ENCODE data around the gene RFC5. TPM values are rescaled to one million over a fixed set of nuclear protein-coding genes. Genes with fewer than 3 reads are reported as not detected.

Gene RFC5
- total and polyA plus RNA-seq, 2 of the 8 experiments (the other 6 are each of a cell fraction or from before 2014, with no cell fraction given): 34.4 to 40.6 TPM

- no peak for TF ChIP-seq RAD21 (IDR thresholded peaks at IDR 0.05 in 1 of 2, conservative IDR thresholded peaks at IDR 0.05 in 1 of 2; ENCODE audit: low read depth in 2 of 2, low read length in 2 of 2)
- TF ChIP-seq E2F6 (IDR thresholded peaks at IDR 0.05): peak; percentile 88
- TF ChIP-seq RXRA (IDR thresholded peaks at IDR 0.05; ENCODE audit: insufficient read depth, low read depth, low read length): no peak
- TF ChIP-seq CTBP2 (IDR thresholded peaks at IDR 0.05; ENCODE audit: borderline replicate concordance, insufficient read depth, insufficient read length, low read length): peak; percentile 27
- no peak for TF ChIP-seq ATF3 (IDR thresholded peaks at IDR 0.05; ENCODE audit: insufficient read depth, low read depth, low read length)
- 0 out of 2 replicates have a peak, but pooled peaks have one; percentile 2 for TF ChIP-seq SUZ12 (IDR thresholded peaks at IDR 0.05; ENCODE audit: low read length)
- TF ChIP-seq TCF12 (IDR thresholded peaks at IDR 0.05; ENCODE audit: low read depth, low read length): peak; percentile 86
- TF ChIP-seq GTF2F1 (IDR thresholded peaks at IDR 0.05; ENCODE audit: borderline replicate concordance, low read depth, low read length): no peak
- no peak for TF ChIP-seq RNF2 (IDR thresholded peaks at IDR 0.05; ENCODE audit: borderline replicate concordance, low read depth, low read length, missing control alignments, poor library complexity, severe bottlenecking)
- no peak for TF ChIP-seq TAF7 (optimal IDR thresholded peaks at IDR 0.05; ENCODE audit: borderline replicate concordance, low read depth, low read length)
- TF ChIP-seq ASH2L (IDR thresholded peaks at IDR 0.05; ENCODE audit: low read length): peak; percentile 93
- TF ChIP-seq JUND (IDR thresholded peaks at IDR 0.05; ENCODE audit: low read length): no peak
- TF ChIP-seq KDM4A (IDR thresholded peaks at IDR 0.05; ENCODE audit: low read depth, low read length, severe bottlenecking): peak; percentile 70
- peak; percentile 79; the same call in 1 of the 2 replicates for TF ChIP-seq TAF1 (IDR thresholded peaks at IDR 0.05; ENCODE audit: low read depth, low read length)
- TF ChIP-seq CBX8 (IDR thresholded peaks at IDR 0.05; ENCODE audit: borderline replicate concordance, low read depth, low read length): no peak
- TF ChIP-seq SIX5 (IDR thresholded peaks at IDR 0.05; ENCODE audit: low read depth, low read length): no peak
- TF ChIP-seq RBBP5 (IDR thresholded peaks at IDR 0.05; ENCODE audit: borderline replicate concordance, low read depth, low read length): peak; percentile 47
- TF ChIP-seq SIN3A (conservative IDR thresholded peaks at IDR 0.05 in 1 of 2, IDR thresholded peaks at IDR 0.05 in 1 of 2; ENCODE audit: low read depth in 1 of 2, low read length in 2 of 2): peak in 1 of 2 experiments; percentile 28; a peak in 1 of 4 replicates
- peak; percentile 70 to 81 for TF ChIP-seq POLR2A (IDR thresholded peaks at IDR 0.05; ENCODE audit: control extremely low read depth in 1 of 2, low read depth in 2 of 2, low read length in 2 of 2)
- no peak for TF ChIP-seq BCL11A (IDR thresholded peaks at IDR 0.05; ENCODE audit: low read depth in 2 of 2, low read length in 2 of 2)
Measured at GRCh38 chr12:117968826-117969659, 47.5 kb upstream of the RFC5 start, which contains the start of gene KSR2 (continued).
